Measurements from ENCODE around the gene NFIX.

Gene NFIX

GRCh38 chr19:13115936-13116281, 120.6 kb downstream of the NFIX start:
- DNase-seq = no peak

- DNase-seq = peak; percentile 63 to 71
Observed at GRCh38 chr19:13116282-13117175, 121.3 kb downstream of the NFIX start, which contains the start of gene TRMT1. TSS of gene TRMT1 (minus strand) at chr19:13116740. CDS start at chr19:13116399, 341 bp downstream.

- no peak for DNase-seq
Observed at GRCh38 chr19:13117176-13117771, 122.0 kb downstream of the NFIX start.

- DNase-seq = peak; percentile 8 to 59
Observed at GRCh38 chr19:13117772-13118423, 122.6 kb downstream of the NFIX start, which contains the start of gene NACC1. TSS of gene NACC1 (plus strand) at chr19:13118264. CDS start at chr19:13135208, 16,944 bp downstream.

GRCh38 chr19:13118424-13119193, 123.3 kb downstream of the NFIX start:
- DNase-seq = no peak

- DNase-seq = no peak
Observed at GRCh38 chr19:13119627-13120026, 124.4 kb downstream of the NFIX start.

GRCh38 chr19:13120031-13120430, 124.8 kb downstream of the NFIX start:
- no peak for DNase-seq

- no peak for DNase-seq
Observed at GRCh38 chr19:13120817-13121216, 125.5 kb downstream of the NFIX start.

GRCh38 chr19:13121551-13122274, 126.4 kb downstream of the NFIX start:
- no peak for DNase-seq

GRCh38 chr19:13122275-13122878, 127.1 kb downstream of the NFIX start:
- no peak for DNase-seq

GRCh38 chr19:13122980-13123957, 128.0 kb downstream of the NFIX start:
- no peak for DNase-seq

- DNase-seq = no peak
Observed at GRCh38 chr19:13127051-13127450, 131.8 kb downstream of the NFIX start.

GRCh38 chr19:13127811-13128575, 132.7 kb downstream of the NFIX start:
- DNase-seq = no peak

GRCh38 chr19:13128583-13128982, 133.3 kb downstream of the NFIX start:
- no peak for DNase-seq

- no peak for DNase-seq
Observed at GRCh38 chr19:13129384-13129783, 134.1 kb downstream of the NFIX start.

GRCh38 chr19:13130886-13131490, 135.7 kb downstream of the NFIX start:
- DNase-seq = no peak

GRCh38 chr19:13132471-13133180, 137.4 kb downstream of the NFIX start:
- no peak for DNase-seq

- no peak for DNase-seq
Observed at GRCh38 chr19:13133241-13133870, 138.1 kb downstream of the NFIX start.
